ENCODE results near the gene FLNA.

GRCh38 chrX:154349359-154349935, 25.0 kb downstream of the FLNA start:
- TF ChIP-seq BHLHE40 (IDR thresholded peaks at IDR 0.05; ENCODE audit: low read length) (no peak), BCL6 (CRISPR knock-in tag; IDR thresholded peaks at IDR 0.05) (no peak), NFRKB (IDR thresholded peaks at IDR 0.05; ENCODE audit: low read depth) (no peak), KAT7 (CRISPR knock-in tag; IDR thresholded peaks at IDR 0.05; ENCODE audit: borderline replicate concordance) (no peak), PPARD (CRISPR knock-in tag; IDR thresholded peaks at IDR 0.05) (no peak), YY1 (IDR thresholded peaks at IDR 0.05; ENCODE audit: borderline replicate concordance in 1 of 3, control insufficient read depth in 1 of 3, extremely low read depth in 1 of 3, insufficient read depth in 3 of 3, insufficient read length in 1 of 3, insufficient replicate concordance in 2 of 3, low read depth in 1 of 3, low read length in 2 of 3) (no peak), ETS1 (conservative IDR thresholded peaks at IDR 0.05; ENCODE audit: control insufficient read depth, low read depth, low read length) (no peak), TCF7 (IDR thresholded peaks at IDR 0.05; ENCODE audit: borderline replicate concordance) (no peak), PML (IDR thresholded peaks at IDR 0.05; ENCODE audit: low read length) (no peak), STAG1 (CRISPR knock-in tag; IDR thresholded peaks at IDR 0.05; ENCODE audit: borderline replicate concordance) (no peak), SIX5 (IDR thresholded peaks at IDR 0.05; ENCODE audit: borderline replicate concordance in 1 of 2, insufficient read depth in 1 of 2, low read depth in 1 of 2, low read length in 2 of 2) (no peak), SMAD3 (CRISPR knock-in tag; conservative IDR thresholded peaks at IDR 0.05) (no peak), STAT5B (CRISPR knock-in tag; IDR thresholded peaks at IDR 0.05) (no peak)
